Measurements from ENCODE around the gene SEPTIN14. TPM values are rescaled to one million over a fixed set of nuclear protein-coding genes. Genes with fewer than 3 reads are reported as not detected.

The SEPTIN14 gene
- total and polyA plus RNA-seq, 2 of the 13 experiments (the other 11 are each of a cell fraction or from before 2014, with no cell fraction given) = not detected

- intact Hi-C loops (cut with micrococcal nuclease; ENCODE audit: unreplicated experiment) = no loop called here
- no peak for TF ChIP-seq REPIN1 (CRISPR knock-in tag; IDR thresholded peaks at IDR 0.05; ENCODE audit: borderline replicate concordance, low read depth)
- TF ChIP-seq MTF1 (CRISPR knock-in tag; IDR thresholded peaks at IDR 0.05) = no peak
- TF ChIP-seq CENPBD1 (CRISPR knock-in tag; IDR thresholded peaks at IDR 0.05; ENCODE audit: borderline replicate concordance, low read depth) = no peak
- TF ChIP-seq, protein P1, sequence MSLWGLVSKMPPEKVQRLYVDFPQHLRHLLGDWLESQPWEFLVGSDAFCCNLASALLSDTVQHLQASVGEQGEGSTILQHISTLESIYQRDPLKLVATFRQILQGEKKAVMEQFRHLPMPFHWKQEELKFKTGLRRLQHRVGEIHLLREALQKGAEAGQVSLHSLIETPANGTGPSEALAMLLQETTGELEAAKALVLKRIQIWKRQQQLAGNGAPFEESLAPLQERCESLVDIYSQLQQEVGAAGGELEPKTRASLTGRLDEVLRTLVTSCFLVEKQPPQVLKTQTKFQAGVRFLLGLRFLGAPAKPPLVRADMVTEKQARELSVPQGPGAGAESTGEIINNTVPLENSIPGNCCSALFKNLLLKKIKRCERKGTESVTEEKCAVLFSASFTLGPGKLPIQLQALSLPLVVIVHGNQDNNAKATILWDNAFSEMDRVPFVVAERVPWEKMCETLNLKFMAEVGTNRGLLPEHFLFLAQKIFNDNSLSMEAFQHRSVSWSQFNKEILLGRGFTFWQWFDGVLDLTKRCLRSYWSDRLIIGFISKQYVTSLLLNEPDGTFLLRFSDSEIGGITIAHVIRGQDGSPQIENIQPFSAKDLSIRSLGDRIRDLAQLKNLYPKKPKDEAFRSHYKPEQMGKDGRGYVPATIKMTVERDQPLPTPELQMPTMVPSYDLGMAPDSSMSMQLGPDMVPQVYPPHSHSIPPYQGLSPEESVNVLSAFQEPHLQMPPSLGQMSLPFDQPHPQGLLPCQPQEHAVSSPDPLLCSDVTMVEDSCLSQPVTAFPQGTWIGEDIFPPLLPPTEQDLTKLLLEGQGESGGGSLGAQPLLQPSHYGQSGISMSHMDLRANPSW (CRISPR knock-in tag; IDR thresholded peaks at IDR 0.05; ENCODE audit: borderline replicate concordance) = no peak
- TF ChIP-seq TBP (CRISPR knock-in tag; IDR thresholded peaks at IDR 0.05) = no peak
- TF ChIP-seq ZNF510 (CRISPR knock-in tag; IDR thresholded peaks at IDR 0.05; ENCODE audit: low read depth) = no peak
- TF ChIP-seq HDAC2 (CRISPR knock-in tag; IDR thresholded peaks at IDR 0.05) = no peak
- no peak for TF ChIP-seq ARID5B (CRISPR knock-in tag; IDR thresholded peaks at IDR 0.05)
- no peak for TF ChIP-seq KAT7 (CRISPR knock-in tag; IDR thresholded peaks at IDR 0.05; ENCODE audit: borderline replicate concordance)
- TF ChIP-seq, protein P2, sequence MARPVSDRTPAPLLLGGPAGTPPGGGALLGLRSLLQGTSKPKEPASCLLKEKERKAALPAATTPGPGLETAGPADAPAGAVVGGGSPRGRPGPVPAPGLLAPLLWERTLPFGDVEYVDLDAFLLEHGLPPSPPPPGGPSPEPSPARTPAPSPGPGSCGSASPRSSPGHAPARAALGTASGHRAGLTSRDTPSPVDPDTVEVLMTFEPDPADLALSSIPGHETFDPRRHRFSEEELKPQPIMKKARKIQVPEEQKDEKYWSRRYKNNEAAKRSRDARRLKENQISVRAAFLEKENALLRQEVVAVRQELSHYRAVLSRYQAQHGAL (CRISPR knock-in tag; IDR thresholded peaks at IDR 0.05; ENCODE audit: not compliant biosample characterization) = no peak
- TF ChIP-seq MAX (IDR thresholded peaks at IDR 0.05) = no peak
These were observed 91.8 kb downstream of the SEPTIN14 start for GRCh38 chr7:55770778-55771177.

More at GRCh38 chr7:55770778-55771177, 91.8 kb downstream of the SEPTIN14 start:
- Histone ChIP-seq H3K4me2 (ENCODE audit: low read depth, low read length) (no peak overlapping the region), H3K79me2 (ENCODE audit: insufficient read depth, low read length) (no peaks in the 10 kb centered on the region), H2AFZ (ENCODE audit: low read length) (no peak overlapping the region), H3K27me3 (ENCODE audit: control insufficient read depth in 1 of 2, insufficient read depth in 2 of 2, low read length in 2 of 2) (no peaks in the 10 kb centered on the region), H3K4me1 (ENCODE audit: insufficient read depth, low read length) (0 out of 2 replicates have a peak, but pooled peaks cover 4% of the 10 kb centered on the region), H3K36me3 (replicated peaks in 1 of 2; ENCODE audit: control insufficient read depth in 1 of 2, insufficient read depth in 2 of 2, low read length in 2 of 2) (no peaks in the 10 kb centered on the region), H3K4me3 (replicated peaks in 1 of 3; ENCODE audit: insufficient read depth in 1 of 3, low read depth in 2 of 3, low read length in 3 of 3) (no peak overlapping the region), H3K9ac (ENCODE audit: insufficient read depth, low read depth, low read length) (no peak overlapping the region), H3K9me3 (ENCODE audit: low read length) (no peaks in the 10 kb centered on the region), H3K27ac (ENCODE audit: extremely low read length, insufficient read depth, low read length) (no peak overlapping the region), H4K20me1 (ENCODE audit: insufficient read depth, low read length) (no peaks in the 10 kb centered on the region)
- WGBS (ENCODE audit: low lambda C conversion rate) = 25% methylated on average over 10 of the region's 10 CpGs
- CTCF ChIA-PET (ENCODE audit: low intra/inter-chr PET ratio, low total read pairs) = no interaction called here
- ATAC-seq (no peak), FAIRE-seq (no peak), DNase-seq (ENCODE audit: low spot score) (no peak)
- POLR2A ChIA-PET = no interaction called here
- no TSS peak for BruUV-seq (replicated peaks)
- in situ Hi-C loops (cut with HindIII; ENCODE audit: extremely low pct_ligation_motif_present, low pct_unique_long_range_greater_than_20kb) = loop anchor here (25.0 kb wide), 2 partner anchors 192 to 317 kb away; partner anchors contain the start of genes MRPS17, NIPSNAP2 and PHKG1
